NCI-H2196 treated with DMSO at 0.1 percent for 48 hours (cell line): ENCODE data around the gene ADCY9.
A peak's percentile ranks its signal among the peaks of the same experiment; 100 is the strongest.
"Not testable (repeated sequence)": the region's sequence is repeated elsewhere in the genome, so short reads cannot be mapped to it uniquely, and the experiment has no call there.

Experiments used
- DNase-seq: peaks from one replicate; lab custom pipeline; 2025; ENCODE audit not compliant: unreplicated experiment; lab: John Stamatoyannopoulos, UW

Gene ADCY9

DNA sequence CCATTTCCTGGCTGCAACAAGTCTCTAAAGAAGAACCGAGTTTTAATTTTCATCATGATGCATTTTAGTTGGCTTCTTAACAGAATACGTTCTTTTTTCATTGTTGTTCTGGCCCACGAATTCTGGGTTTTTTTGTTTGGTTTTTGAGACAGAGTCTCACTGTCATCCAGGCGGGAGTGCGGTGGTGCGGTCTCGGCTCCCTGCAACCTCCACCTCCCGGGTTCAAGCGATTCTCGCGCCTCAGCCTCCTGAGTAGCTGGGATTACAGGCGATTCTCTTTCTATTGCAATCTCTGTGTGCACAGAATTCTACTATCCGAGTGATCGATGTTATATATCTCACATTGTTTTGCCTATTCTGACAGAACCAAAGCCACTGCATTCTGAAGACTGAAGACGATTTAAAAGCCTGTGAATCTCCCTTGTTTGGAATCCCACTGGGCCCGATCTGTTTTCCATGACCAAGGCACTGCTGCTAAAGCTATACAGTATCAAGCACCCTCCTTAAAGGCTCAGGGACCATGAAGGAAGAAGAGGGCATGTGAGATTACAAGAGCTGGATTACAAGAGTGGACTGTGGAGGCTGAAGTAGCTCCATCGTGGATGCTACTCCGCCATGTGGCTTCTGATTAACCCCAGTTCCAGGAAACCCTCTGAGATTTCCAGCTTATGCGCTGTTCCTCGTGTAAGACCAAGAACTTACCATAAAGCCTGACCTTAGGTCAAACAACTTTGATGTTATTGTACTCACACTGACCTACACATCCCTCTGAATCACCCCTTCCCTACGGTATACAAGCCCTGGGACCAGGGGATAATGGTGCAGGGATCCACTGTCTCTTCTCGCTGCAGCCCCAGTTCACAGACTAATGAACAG is 44.3 kb downstream of the ADCY9 start:
- no peak for DNase-seq

DNA sequence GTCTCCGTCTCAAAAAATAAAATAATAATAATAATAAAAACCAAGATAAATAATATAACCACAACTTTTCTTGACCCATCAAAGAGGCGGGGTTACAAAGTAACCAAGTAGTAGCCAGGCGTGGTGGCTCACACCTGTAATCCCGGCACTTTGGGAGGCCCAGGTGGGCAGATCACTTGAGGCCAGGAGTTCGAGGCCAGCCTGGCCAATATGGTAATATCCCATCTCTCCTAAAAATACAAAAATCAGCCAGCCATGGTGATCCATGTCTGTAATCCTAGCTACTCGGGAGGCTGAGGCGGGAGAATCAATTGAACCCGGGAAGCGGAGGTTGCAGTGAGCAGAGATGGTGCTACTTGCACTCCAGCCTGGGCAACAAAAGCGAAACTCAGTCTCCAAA is 45.3 kb downstream of the ADCY9 start:
- DNase-seq = no peak

DNA sequence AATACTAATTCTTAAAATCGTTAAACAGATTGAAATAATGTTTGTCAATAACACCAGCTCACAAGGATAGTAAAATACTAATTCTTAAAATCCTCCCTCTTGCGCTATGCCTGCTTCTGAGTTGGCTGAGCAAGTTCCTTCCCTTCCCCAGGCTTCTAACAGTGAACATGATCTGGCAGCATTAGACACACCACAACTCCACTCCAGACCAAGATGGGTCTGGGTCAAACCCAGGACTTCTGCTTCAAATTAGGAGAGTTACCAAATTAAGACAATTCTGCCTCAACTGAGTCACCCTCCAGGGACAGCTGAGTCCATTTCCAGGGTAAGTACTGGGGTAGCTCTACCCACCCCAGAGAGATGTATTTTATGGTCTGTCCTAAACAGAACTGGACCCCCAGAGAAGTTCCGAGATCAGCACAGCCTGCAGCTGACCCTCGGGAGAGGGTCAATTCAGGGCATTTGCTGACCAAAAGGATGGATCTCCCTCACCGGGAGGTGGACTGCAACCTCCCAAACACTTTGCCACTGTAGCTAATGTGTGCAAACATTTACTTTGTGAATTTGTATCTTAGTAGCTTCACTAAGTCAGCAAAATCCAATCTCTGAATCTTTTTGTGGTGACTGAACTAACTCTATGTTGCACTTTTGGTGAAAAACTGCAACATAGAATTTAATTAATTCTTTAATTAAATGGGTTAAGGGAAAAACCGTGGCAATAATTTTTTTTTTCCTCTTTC is 48.8 kb downstream of the ADCY9 start:
- DNase-seq = no peak

DNA sequence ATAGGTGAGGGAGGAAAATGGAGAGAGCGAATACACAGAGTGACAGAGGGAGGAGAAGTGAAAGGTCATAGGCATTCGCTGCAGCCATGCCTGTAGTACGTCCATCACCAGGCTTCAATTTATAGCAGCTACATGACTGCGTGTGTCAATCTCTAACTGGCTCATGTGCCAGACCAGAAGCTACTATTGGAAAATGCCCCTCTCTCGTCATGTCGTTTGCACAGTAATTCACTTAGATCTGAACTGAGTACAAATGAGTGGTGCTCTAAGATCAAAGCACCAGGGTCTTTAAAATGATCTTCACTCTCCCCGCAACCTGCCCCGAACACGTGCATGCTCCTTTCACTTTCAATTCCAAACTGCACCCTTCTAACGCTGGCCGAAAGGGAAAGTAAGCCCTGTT is 51.3 kb downstream of the ADCY9 start:
- DNase-seq = peak; percentile 57

DNA sequence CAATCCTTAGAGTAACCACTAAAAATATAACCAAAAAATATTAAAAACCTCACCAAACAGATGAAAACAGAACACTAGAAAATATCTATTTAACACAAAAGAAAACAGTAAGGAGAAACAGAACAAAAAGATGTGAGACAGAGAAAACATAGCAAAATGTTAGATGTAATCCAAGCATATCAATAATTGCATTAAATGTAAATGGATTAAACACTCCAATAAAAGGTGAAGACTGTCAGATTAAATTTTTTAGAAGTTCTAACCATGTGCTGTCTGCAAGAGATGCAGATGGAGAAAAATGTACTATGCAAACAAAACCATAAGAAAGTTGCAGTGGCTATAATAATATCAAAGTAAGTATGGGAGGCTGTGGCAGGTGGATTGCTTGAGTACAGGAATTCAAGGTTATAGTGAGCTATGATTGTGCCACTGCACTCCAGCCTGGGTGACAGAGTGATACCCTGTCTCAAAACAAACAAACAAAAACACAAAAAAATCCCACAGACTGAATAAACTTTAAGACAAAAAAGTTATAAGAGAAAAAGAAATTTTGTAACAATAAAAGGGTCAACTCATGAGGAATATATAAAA is 53.9 kb downstream of the ADCY9 start:
- DNase-seq = no peak

DNA sequence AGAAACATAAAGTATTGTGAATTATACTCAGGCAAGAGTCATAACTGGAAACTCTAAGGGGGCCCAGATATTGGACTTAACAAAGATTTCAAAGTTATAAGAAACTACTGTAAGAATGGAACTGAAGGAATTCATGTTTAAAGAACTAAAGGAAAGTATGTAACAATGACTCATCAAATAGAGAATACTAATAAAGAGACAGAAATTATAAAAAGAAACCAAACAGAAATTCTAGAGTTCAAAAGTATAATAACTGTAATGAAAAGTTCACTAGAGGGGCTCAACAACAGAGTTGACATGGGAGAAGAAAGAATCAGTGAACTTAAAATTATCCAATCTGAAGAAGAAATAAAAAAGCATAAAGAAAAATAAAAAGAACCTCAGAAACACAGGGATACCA is 55.4 kb downstream of the ADCY9 start:
- no peak for DNase-seq

DNA sequence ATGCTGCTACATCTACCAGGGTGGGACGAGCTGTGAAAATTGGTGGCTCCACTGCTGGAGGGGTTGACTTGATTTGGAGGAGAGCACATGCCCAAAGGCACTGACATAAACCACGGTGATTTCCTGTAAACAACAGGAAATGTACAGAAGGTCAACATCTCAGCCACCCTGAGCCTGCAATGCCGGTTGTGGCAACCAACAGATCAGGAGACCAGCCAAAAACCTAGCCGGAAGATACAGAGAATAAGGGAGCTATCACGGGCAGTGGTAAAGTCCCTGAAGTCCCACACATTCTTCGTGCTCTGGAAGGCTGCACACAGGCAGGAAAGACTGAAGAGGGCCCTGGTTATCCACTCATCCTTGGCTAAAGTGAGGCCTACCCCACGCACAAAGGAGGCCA is 56.2 kb downstream of the ADCY9 start:
- DNase-seq = no peak

DNA sequence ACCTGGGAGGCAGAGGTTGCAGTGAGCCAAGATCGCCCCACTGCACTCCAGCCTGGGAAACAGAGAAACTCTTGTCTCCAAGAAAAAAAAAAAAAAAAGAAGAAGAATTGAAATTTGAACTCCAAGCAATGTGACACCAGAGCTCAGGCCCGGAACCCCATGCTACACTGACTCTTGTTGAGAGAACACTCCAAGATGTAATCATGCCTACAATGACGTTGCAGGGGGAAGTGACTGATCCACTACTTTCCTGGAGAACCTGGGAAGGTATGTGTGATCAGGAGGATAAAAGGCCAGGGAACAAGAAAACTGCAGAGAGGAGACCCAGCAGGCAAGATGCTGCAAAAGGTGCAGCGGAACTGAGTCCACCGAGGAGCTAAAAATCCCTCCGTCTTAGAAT is 57.9 kb downstream of the ADCY9 start:
- no peak for DNase-seq

DNA sequence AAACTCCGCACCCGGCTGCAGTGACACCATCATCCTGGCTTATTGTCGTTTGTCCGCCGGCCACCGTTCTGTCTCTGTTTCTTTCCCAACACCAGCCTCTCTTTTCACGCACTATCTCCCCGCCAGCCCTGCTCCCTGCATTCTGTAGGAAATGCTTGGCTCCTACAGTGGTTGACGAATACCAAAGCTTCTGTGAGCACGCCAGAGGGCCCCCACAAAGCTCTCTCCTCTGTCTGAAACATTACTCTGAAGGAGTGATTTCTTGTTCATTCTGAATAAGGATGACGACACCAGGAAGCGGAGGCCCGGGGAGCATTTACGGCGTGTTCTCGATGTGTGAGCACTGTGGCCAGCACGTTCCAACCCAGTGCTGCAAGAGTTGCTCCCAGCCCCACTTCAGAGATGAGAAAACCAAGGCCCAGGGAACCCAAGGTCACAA is 58.8 kb downstream of the ADCY9 start:
- DNase-seq = no peak

DNA sequence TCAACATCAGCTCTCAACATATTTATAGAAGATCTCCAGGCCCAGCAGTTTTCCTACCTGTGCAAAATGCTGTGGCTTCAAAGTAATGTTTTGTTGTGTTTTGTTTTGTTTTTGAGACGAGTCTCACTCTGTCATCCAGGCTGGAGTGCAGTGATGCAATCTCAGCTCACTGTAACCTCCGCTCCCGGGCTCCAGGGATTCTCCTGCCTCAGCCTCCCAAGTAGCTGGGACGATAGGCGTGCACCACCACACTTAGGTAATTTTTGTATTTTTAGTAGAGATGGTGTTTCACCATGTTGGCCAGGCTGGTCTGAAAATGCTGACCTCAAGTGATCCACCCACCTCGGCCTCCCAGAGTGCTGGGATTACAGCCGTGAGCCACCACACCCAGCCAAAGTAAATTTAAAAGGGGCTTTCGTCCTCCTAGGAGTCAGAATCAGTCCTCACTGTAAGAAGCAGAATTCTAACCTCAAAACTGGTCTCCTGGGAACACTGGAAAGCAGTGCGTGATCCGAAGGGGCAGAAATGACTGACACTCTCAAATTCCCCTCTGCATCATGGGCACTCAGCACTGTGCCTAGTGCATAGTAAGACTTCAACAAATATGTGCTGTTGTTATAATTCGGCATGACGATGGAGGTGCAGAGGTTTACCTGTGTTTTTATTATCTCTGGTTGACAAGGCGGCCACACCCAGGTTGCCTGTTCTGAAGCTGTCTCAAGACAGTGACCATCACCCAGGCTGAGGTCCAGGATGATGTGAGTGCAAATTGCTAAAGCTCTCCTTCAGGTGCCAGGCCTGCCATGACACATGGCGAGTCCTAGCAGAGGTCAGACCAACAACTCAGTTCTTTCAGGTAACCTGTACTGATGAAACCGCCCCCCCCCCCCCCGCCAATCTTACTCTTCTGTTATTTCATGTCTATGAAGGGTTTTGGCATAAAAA is 59.8 kb downstream of the ADCY9 start:
- DNase-seq = no peak

DNA sequence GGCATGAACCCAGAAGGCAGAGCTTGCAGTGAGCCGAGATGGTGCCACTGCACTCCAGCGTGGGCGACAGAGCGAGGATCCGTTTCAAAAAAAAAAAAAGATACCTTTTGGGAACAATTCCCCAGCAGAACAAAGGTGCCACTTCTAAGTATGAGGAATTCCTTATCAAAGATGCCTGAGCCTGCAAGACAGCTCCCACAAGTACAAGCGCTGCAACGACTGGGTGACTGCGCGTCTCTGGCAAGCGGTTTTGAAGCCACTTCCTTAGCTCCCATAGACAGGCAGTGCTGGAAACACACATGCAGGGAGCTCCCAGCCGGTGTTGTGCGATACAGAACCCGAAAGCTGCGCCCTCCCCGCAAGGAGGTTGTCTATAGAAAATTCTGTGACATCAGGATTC is 60.5 kb downstream of the ADCY9 start:
- DNase-seq = no peak

DNA sequence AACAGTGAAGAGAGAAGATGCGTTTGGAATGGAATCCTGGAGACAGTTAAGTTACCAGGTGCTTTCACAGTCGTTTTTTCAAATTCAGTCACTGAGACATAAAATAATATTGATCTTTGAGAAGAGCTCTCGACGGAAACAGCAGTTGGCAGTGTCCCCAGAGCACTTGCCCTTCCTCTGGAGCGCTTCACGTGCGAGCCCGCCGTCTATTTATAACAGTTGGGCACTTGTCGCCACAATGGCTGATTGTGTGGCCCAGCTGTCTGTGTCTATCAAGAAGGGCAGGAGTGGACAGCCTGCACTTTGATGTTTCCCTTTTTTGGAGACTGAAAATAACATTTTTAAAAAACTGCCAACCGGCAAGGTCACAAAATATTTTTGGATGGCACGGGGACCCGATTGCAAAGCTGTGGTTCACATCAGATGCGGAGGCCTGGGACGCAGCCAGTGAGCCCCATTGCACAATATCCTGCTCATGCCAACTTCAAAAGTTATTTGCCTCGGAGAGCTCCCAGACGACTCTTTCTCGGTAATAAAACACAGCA is 62.9 kb downstream of the ADCY9 start:
- DNase-seq = peak; percentile 81

DNA sequence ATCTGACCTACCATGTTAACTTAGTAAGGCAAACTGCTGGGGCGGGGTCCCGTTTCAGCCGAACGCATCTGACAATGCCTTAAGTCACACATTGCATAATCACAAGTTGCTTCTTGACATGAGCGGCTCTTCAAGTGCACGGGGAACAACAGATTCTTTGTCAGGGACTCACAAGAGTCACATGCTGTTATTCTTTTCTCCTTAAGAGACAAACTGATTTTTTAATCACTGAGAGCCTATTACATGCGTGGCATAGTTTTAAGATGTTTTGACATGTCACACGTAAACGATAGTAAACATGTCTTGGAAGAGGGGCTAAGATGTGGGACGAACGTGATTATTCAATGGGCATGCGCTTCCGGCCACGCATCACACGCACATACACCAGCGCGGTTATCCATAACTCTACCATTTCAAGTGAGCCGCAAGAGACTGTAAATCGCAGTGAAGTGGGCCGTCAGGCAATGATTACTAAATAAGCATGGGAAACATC is 63.4 kb downstream of the ADCY9 start:
- DNase-seq = peak; percentile 62

DNA sequence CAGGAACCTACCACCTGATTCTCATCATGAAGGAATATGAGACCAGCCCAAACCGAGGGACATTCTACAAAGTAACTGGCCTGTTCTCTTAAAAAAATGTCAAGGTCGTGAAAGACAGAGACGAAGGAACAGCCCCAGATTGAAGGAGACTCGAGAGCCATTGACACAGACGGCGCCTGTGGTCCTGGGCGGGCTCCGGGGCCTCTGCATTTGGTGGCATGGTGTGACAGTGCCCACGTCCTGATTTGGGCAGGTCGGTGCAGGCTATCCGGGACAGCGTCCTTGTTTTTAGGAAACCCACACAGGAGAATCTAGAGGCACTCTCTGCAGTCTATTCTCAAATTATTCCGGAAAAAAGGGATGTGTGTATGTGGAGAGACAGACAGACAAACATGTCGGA is 64.1 kb downstream of the ADCY9 start:
- DNase-seq = no peak

DNA sequence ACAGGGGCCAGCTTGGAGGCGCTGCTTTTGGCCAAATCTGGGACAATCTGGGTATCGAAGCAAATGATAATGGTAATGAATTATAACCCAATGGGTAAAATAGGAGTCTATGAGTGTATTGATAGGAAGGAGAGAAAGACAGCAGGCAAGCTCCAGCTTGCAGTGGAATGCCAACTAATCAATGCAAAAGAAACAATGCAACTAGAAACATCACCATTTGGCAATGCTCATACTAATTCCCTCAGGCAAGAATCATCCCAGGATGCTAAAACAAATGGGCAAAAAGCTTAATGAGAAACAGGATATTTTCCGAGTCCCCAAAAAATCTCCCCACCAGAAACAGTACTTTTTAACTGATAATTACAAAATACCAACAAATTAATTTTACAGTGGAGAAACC is 64.7 kb downstream of the ADCY9 start:
- DNase-seq = no peak

DNA sequence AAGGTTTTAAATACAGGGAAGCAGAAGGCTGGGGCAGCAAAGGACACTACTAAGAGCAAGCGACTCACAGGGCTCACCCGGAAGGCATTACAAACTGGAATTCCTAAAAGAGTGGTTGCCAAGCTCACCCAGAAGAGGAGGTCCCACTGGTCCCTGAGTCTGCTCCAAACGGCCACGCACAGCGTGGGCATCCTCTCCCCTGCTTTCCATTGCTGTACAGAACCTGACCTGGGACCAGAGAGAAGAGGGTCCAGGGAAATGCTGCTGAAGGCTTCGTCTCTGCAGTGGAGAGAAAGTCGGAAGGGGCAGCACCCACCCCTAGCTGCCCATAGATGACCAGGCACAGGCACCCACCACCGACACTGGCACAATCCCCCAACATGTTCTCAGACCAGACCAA is 67.2 kb downstream of the ADCY9 start:
- DNase-seq = no peak

DNA sequence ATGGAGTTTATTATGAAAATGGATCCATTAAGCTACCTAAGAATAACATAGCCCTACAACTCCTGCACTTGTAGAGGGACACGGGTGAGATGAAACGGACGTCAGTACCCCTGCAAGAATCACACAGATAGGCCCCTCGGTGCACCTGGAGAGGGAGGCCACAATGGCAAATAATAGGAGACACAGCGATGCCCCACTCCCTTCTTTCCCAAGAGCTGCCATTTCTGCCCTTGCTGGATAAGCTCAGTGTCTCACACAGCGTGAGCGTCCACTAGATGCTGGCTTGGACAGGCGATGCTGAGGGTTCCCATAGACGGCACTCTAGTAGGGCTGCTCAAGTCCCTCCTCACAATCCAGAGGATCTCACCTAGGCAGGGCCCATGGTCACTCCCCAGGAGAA is 67.8 kb downstream of the ADCY9 start:
- DNase-seq = no peak

DNA sequence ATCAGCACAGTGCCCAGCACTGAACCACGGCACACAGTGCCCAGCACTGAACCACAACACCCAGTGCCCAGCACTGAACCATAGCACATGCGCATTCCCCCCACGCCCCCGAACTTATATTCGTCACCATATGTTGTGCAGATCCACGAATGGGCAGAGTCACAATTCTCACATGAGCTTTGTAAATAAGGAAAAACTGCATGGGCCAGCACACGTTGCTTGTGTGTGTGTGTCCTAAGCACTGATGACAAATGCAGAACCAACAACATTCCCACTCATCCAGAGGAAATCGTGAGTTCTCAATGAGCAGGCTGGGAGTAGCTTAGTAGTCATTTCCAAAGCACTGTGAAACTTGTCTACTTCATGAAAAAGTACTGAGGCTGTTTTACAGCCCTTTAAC is 70.0 kb downstream of the ADCY9 start:
- DNase-seq = no peak

DNA sequence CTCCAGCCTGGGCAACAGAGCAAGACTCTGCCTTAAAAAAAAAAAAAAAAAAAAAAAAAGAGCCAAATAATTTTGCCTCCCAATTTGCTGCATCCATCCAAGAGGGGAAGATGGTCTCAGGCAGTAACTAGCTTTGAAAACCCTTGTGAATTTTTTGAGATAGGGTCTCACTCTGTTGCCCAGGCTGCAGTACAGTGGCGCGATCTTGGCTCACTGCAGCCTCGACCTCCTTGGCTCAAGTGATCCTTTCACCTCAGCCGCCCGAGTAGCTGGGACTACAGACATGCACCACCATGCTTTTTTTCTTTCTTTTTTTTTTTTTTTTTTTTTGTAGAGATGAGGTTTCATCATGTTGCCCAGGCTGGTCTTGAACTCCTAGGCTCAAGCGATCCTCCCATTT is 70.7 kb downstream of the ADCY9 start:
- DNase-seq = not testable (repeated sequence)

DNA sequence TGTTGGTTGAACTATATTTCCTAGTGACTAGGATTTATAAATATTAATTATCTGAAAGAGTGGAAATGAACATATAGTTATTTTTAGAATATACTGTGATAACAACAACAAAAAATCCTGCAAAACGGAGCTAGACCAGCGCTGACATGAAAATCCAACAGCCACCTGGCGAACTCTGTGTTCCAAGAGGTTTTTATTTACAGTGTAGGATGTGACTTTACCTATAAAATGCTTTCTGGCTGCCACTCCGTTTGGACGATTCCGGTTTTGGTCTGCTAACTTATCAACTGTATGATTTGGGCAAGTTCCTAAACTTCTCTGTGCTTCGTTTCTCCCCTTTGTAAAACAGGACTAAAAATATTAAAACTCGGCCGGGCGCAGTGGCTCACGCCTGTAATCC is 73.7 kb downstream of the ADCY9 start:
- DNase-seq = no peak
